ENCODE measurements around the gene NAA38. TPM values are rescaled to one million over a fixed set of nuclear protein-coding genes. Genes with fewer than 3 reads are reported as not detected.

NAA38 gene
- total RNA-seq, 1 experiment from 2014 or later: 103 TPM

GRCh38 chr17:7814969-7815368, 42.4 kb downstream of the NAA38 start:
- H2AFZ ChIP-seq (ENCODE audit: low read depth, low read length, poor library complexity, severe bottlenecking): no peak overlapping the region
- ATAC-seq (no peak), DNase-seq (ENCODE audit: low read depth, low spot score) (no peak)
- no peaks in the 10 kb centered on the region for H3K27me3 ChIP-seq (ENCODE audit: insufficient read depth, low read length)
- peaks cover 0 to 2% of the 10 kb centered on the region in 2 experiments; a peak in 3 of 4 replicates for H3K4me1 ChIP-seq (ENCODE audit: control insufficient read depth in 1 of 2, insufficient read depth in 2 of 2, low read length in 2 of 2)
- ChIA-PET CTCF (no interaction called here), RAD21 (ENCODE audit: low non-redundant PET in 1 of 2, low total read pairs in 2 of 2, uncharacterized antibody in 2 of 2, unreplicated experiment in 2 of 2) (no interaction called here), POLR2A (no interaction called here)
- H3K4me3 ChIP-seq (replicated peaks in 1 of 2; ENCODE audit: low read depth in 1 of 2, low read length in 2 of 2): no peak overlapping the region
- H3K27ac ChIP-seq (ENCODE audit: low read depth, low read length): no peak overlapping the region
- no peaks in the 10 kb centered on the region for H4K20me1 ChIP-seq (ENCODE audit: insufficient read depth)
- H3K4me2 ChIP-seq (ENCODE audit: low read length): no peak overlapping the region
- BruUV-seq (replicated peaks): no TSS peak
- intact Hi-C loops (cut with micrococcal nuclease): no loop called here
- no peak overlapping the region for H3K9ac ChIP-seq (ENCODE audit: low read length)
- H3K9me2 ChIP-seq (ENCODE audit: insufficient read depth): no peaks in the 10 kb centered on the region
- no peak for TF ChIP-seq EZH2 (IDR thresholded peaks at IDR 0.05)
- TF ChIP-seq CTCF (IDR thresholded peaks at IDR 0.05 in 2 of 3, conservative IDR thresholded peaks at IDR 0.05 in 1 of 3; ENCODE audit: borderline replicate concordance in 1 of 3, insufficient read depth in 1 of 3, low read depth in 2 of 3, low read length in 2 of 3): no peak
- no peak for TF ChIP-seq POLR2AphosphoS5 (IDR thresholded peaks at IDR 0.05; ENCODE audit: low read depth, low read length)
- no peaks in the 10 kb centered on the region for H3K36me3 ChIP-seq (ENCODE audit: control insufficient read depth in 1 of 2, insufficient read depth in 2 of 2, low read length in 2 of 2)
- no peaks in the 10 kb centered on the region for H3K79me2 ChIP-seq (ENCODE audit: insufficient read depth, low read length)
- H3K9me3 ChIP-seq (ENCODE audit: control insufficient read depth in 1 of 2, insufficient read depth in 1 of 2, low read depth in 1 of 2, low read length in 2 of 2): no peaks in the 10 kb centered on the region

DNA sequence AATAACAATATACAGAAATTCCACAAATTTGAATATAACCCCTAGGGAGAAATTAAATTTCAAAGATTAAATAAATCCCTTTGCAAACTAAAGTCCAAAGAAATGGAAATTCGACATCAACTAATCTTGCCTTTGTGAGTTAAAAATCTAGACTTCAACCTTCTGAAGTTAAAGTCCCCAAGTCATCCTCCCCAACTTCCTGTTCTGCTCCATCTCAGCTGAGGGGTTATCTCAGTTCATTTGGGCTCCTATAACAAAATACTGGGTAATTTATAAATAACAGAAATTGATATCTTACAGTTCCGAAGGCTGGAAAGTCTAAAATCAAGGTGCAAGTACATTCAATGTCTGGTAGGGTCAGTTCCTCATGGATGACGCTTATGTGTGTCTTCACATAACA, 46.1 kb downstream of the NAA38 start:
- Histone ChIP-seq H4K20me1 (ENCODE audit: insufficient read depth) (no peaks in the 10 kb centered on the region), H3K9me3 (ENCODE audit: control insufficient read depth in 1 of 2, insufficient read depth in 1 of 2, low read depth in 1 of 2, low read length in 2 of 2) (no peaks in the 10 kb centered on the region), H3K36me3 (ENCODE audit: control insufficient read depth in 1 of 2, insufficient read depth in 2 of 2, low read length in 2 of 2) (no peaks in the 10 kb centered on the region), H3K9ac (ENCODE audit: low read length) (no peak overlapping the region), H3K4me3 (replicated peaks in 1 of 2; ENCODE audit: low read depth in 1 of 2, low read length in 2 of 2) (no peak overlapping the region), H3K27ac (ENCODE audit: low read depth, low read length) (no peak overlapping the region), H2AFZ (ENCODE audit: low read depth, low read length, poor library complexity, severe bottlenecking) (no peak overlapping the region), H3K4me1 (ENCODE audit: control insufficient read depth in 1 of 2, insufficient read depth in 2 of 2, low read length in 2 of 2) (peaks cover 4 to 15% of the 10 kb centered on the region in 2 experiments), H3K79me2 (ENCODE audit: insufficient read depth, low read length) (no peaks in the 10 kb centered on the region), H3K4me2 (ENCODE audit: low read length) (no peak overlapping the region), H3K27me3 (ENCODE audit: insufficient read depth, low read length) (no peaks in the 10 kb centered on the region), H3K9me2 (ENCODE audit: insufficient read depth) (no peaks in the 10 kb centered on the region)
- ChIA-PET RAD21 (ENCODE audit: low non-redundant PET in 1 of 2, low total read pairs in 2 of 2, uncharacterized antibody in 2 of 2, unreplicated experiment in 2 of 2) (no interaction called here), CTCF (interaction anchor here (1.0 to 1.3 kb wide), 2 partner anchors 14 to 230 kb away, joined by 3 read pairs; no protein-coding TSS in a partner anchor), POLR2A (no interaction called here)
- TF ChIP-seq CEBPB (IDR thresholded peaks at IDR 0.05; ENCODE audit: low read depth) (no peak), REST (IDR thresholded peaks at IDR 0.05; ENCODE audit: low read depth) (no peak), YY1 (IDR thresholded peaks at IDR 0.05; ENCODE audit: extremely low read depth, insufficient replicate concordance, low read depth, low read length) (no peak), ZFX (IDR thresholded peaks at IDR 0.05) (no peak), SRF (IDR thresholded peaks at IDR 0.05; ENCODE audit: low read depth) (no peak), ATF3 (IDR thresholded peaks at IDR 0.05) (no peak), FOSL1 (IDR thresholded peaks at IDR 0.05; ENCODE audit: low read depth) (no peak), MAX (IDR thresholded peaks at IDR 0.05) (no peak), EGR1 (IDR thresholded peaks at IDR 0.05; ENCODE audit: low read depth) (no peak), JUND (IDR thresholded peaks at IDR 0.05) (no peak), SP1 (IDR thresholded peaks at IDR 0.05; ENCODE audit: low read depth) (no peak), POLR2A (IDR thresholded peaks at IDR 0.05; ENCODE audit: borderline replicate concordance, extremely low read depth, insufficient read depth, insufficient read length) (no peak)
- ATAC-seq (no peak), DNase-seq (ENCODE audit: low read depth, low spot score) (no peak)
- intact Hi-C loops (cut with micrococcal nuclease): no loop called here
- BruUV-seq (replicated peaks): no TSS peak

Data from HCT116 (cell line).